ENCODE data around the gene UBR3.

UBR3 gene

GRCh38 chr2:170090229-170090628 lies 263.0 kb downstream of the UBR3 start:
- H3K36me3 ChIP-seq (ENCODE audit: insufficient read depth, insufficient read length, low read length), result no peaks in the 10 kb centered on the region
- no peaks in the 10 kb centered on the region for H3K4me1 ChIP-seq (ENCODE audit: insufficient read depth, insufficient read length)
- H3K9me3 ChIP-seq (ENCODE audit: insufficient read depth, low read length), result peaks cover 20% of the 10 kb centered on the region
- H3K27me3 ChIP-seq (ENCODE audit: insufficient read depth, insufficient read length), result no peaks in the 10 kb centered on the region
- DNase-seq (ENCODE audit: low read depth, low spot score), result no peak
- TF ChIP-seq YY1 (IDR thresholded peaks at IDR 0.05; ENCODE audit: insufficient read depth, insufficient read length) (no peak), ZNF274 (IDR thresholded peaks at IDR 0.05; ENCODE audit: low read depth, low read length) (no peak), SUZ12 (IDR thresholded peaks at IDR 0.05; ENCODE audit: extremely low read depth, insufficient read depth, insufficient read length) (no peak)
- H3K4me3 ChIP-seq (ENCODE audit: insufficient read length, low read depth), result no peak overlapping the region
- no peak overlapping the region for H3K9ac ChIP-seq (ENCODE audit: insufficient read length, low read depth)

GRCh38 chr2:170091436-170091835 lies 264.2 kb downstream of the UBR3 start:
- H3K4me3 ChIP-seq (ENCODE audit: insufficient read length, low read depth), result no peak overlapping the region
- H3K27me3 ChIP-seq (ENCODE audit: insufficient read depth, insufficient read length), result no peaks in the 10 kb centered on the region
- no peak overlapping the region for H3K9ac ChIP-seq (ENCODE audit: insufficient read length, low read depth)
- TF ChIP-seq SUZ12 (IDR thresholded peaks at IDR 0.05; ENCODE audit: extremely low read depth, insufficient read depth, insufficient read length) (no peak), YY1 (IDR thresholded peaks at IDR 0.05; ENCODE audit: insufficient read depth, insufficient read length) (no peak), ZNF274 (IDR thresholded peaks at IDR 0.05; ENCODE audit: low read depth, low read length) (no peak)
- H3K9me3 ChIP-seq (ENCODE audit: insufficient read depth, low read length), result peaks cover 20% of the 10 kb centered on the region
- H3K4me1 ChIP-seq (ENCODE audit: insufficient read depth, insufficient read length), result no peaks in the 10 kb centered on the region
- H3K36me3 ChIP-seq (ENCODE audit: insufficient read depth, insufficient read length, low read length), result no peaks in the 10 kb centered on the region
- no peak for DNase-seq (ENCODE audit: low read depth, low spot score)

GRCh38 chr2:170092436-170093060 lies 265.3 kb downstream of the UBR3 start:
- Histone ChIP-seq H3K4me3 (ENCODE audit: insufficient read length, low read depth) (no peak overlapping the region), H3K36me3 (ENCODE audit: insufficient read depth, insufficient read length, low read length) (no peaks in the 10 kb centered on the region), H3K4me1 (ENCODE audit: insufficient read depth, insufficient read length) (no peaks in the 10 kb centered on the region), H3K9ac (ENCODE audit: insufficient read length, low read depth) (no peak overlapping the region), H3K9me3 (ENCODE audit: insufficient read depth, low read length) (peaks cover 20% of the 10 kb centered on the region), H3K27me3 (ENCODE audit: insufficient read depth, insufficient read length) (no peaks in the 10 kb centered on the region)
- TF ChIP-seq SUZ12 (IDR thresholded peaks at IDR 0.05; ENCODE audit: extremely low read depth, insufficient read depth, insufficient read length), result no peak
- no peak for TF ChIP-seq ZNF274 (IDR thresholded peaks at IDR 0.05; ENCODE audit: low read depth, low read length)
- TF ChIP-seq YY1 (IDR thresholded peaks at IDR 0.05; ENCODE audit: insufficient read depth, insufficient read length), result no peak
- no peak for DNase-seq (ENCODE audit: low read depth, low spot score)

DNA sequence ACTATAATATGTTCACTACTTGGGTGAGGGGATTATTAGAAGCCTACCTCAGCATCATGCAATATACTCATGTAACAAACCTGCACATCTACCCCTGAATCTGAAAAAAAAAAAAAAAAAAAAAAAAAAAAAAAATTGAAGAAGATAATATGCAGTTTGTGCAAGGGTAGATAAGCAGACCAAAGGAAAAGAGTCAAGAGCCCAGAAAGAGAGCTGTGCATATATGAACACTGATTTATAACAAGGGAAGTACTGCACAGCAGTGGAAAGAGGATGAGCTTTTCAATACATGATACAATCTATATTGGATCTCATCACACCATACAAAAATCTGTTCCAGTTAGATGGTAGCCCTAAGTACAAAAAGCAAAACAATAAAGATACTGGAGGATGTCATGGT lies 268.1 kb downstream of the UBR3 start:
- H3K4me1 ChIP-seq (ENCODE audit: insufficient read depth, insufficient read length), result no peaks in the 10 kb centered on the region
- TF ChIP-seq ZNF274 (IDR thresholded peaks at IDR 0.05; ENCODE audit: low read depth, low read length), result no peak
- no peak for TF ChIP-seq YY1 (IDR thresholded peaks at IDR 0.05; ENCODE audit: insufficient read depth, insufficient read length)
- no peak for TF ChIP-seq SUZ12 (IDR thresholded peaks at IDR 0.05; ENCODE audit: extremely low read depth, insufficient read depth, insufficient read length)
- no peaks in the 10 kb centered on the region for H3K27me3 ChIP-seq (ENCODE audit: insufficient read depth, insufficient read length)
- no peak overlapping the region for H3K9ac ChIP-seq (ENCODE audit: insufficient read length, low read depth)
- peaks cover 20% of the 10 kb centered on the region for H3K9me3 ChIP-seq (ENCODE audit: insufficient read depth, low read length)
- H3K4me3 ChIP-seq (ENCODE audit: insufficient read length, low read depth), result no peak overlapping the region
- no peak for DNase-seq (ENCODE audit: low read depth, low spot score)
- H3K36me3 ChIP-seq (ENCODE audit: insufficient read depth, insufficient read length, low read length), result no peaks in the 10 kb centered on the region

DNA sequence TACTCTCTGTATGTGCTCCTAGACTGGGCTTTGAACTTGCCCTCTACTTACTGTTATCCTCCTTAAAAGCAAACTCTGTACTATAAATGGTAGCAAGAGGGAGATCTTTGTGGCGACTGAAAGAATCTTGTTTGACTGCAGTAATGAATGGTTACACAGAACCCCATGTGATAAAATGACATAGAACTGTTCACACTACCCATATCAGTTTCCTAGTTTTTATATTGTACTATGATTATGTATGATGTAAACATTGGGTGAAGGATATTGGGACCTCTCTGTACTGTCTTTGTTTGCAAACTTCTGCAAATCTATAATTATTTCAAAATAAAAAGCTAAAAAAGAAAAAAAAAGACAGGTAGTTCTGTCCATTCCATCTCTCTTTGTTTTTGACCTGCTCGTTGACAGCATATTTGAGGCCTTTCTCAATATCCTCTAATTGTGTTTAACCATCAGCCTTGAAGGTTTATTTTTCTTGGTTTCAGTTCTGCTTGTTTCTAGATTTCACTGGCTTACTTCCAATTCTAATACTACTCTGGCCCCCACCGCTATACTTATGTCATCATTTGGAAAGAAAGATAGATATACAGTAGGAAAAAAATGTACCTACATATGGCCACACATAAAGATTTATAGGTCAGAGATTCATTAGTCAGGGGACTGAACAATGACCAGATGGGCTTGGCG lies 271.5 kb downstream of the UBR3 start:
- Histone ChIP-seq H3K4me3 (ENCODE audit: insufficient read length, low read depth) (no peak overlapping the region), H3K9me3 (ENCODE audit: insufficient read depth, low read length) (no peaks in the 10 kb centered on the region), H3K4me1 (ENCODE audit: insufficient read depth, insufficient read length) (no peaks in the 10 kb centered on the region), H3K9ac (ENCODE audit: insufficient read length, low read depth) (no peak overlapping the region), H3K36me3 (ENCODE audit: insufficient read depth, insufficient read length, low read length) (no peaks in the 10 kb centered on the region), H3K27me3 (ENCODE audit: insufficient read depth, insufficient read length) (no peaks in the 10 kb centered on the region)
- DNase-seq (ENCODE audit: low read depth, low spot score), result no peak
- no peak for TF ChIP-seq ZNF274 (IDR thresholded peaks at IDR 0.05; ENCODE audit: low read depth, low read length)
- no peak for TF ChIP-seq YY1 (IDR thresholded peaks at IDR 0.05; ENCODE audit: insufficient read depth, insufficient read length)
- TF ChIP-seq SUZ12 (IDR thresholded peaks at IDR 0.05; ENCODE audit: extremely low read depth, insufficient read depth, insufficient read length), result no peak

DNA sequence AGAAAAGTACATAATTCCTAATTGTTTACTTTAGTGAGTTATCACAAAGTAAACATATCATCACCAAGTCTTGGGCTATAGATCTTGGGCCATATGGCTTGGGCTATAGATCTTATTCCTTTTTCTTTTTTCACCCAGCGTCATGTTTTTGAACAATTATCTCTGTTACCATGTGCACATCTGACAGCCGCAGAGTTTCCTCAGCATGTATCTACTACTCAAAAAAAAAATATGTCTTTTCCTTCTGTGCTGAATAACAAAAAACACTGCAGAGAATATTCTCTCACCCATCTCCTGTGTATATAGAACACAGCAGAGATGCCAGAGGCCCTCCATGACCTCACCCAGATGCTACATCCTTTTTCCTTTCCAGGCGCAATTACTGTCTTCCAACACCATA lies 274.5 kb downstream of the UBR3 start:
- DNase-seq (ENCODE audit: low read depth, low spot score), result no peak
- TF ChIP-seq SUZ12 (IDR thresholded peaks at IDR 0.05; ENCODE audit: extremely low read depth, insufficient read depth, insufficient read length) (no peak), ZNF274 (IDR thresholded peaks at IDR 0.05; ENCODE audit: low read depth, low read length) (no peak), YY1 (IDR thresholded peaks at IDR 0.05; ENCODE audit: insufficient read depth, insufficient read length) (no peak)
- no peaks in the 10 kb centered on the region for H3K9me3 ChIP-seq (ENCODE audit: insufficient read depth, low read length)
- H3K9ac ChIP-seq (ENCODE audit: insufficient read length, low read depth), result no peak overlapping the region
- H3K27me3 ChIP-seq (ENCODE audit: insufficient read depth, insufficient read length), result no peaks in the 10 kb centered on the region
- no peaks in the 10 kb centered on the region for H3K36me3 ChIP-seq (ENCODE audit: insufficient read depth, insufficient read length, low read length)
- H3K4me1 ChIP-seq (ENCODE audit: insufficient read depth, insufficient read length), result no peaks in the 10 kb centered on the region
- no peak overlapping the region for H3K4me3 ChIP-seq (ENCODE audit: insufficient read length, low read depth)

GRCh38 chr2:170106102-170106840 lies 279.0 kb downstream of the UBR3 start:
- DNase-seq (ENCODE audit: low read depth, low spot score), result peak; percentile 79
- Histone ChIP-seq H3K27me3 (ENCODE audit: insufficient read depth, insufficient read length) (no peaks in the 10 kb centered on the region), H3K36me3 (ENCODE audit: insufficient read depth, insufficient read length, low read length) (no peaks in the 10 kb centered on the region), H3K9me3 (ENCODE audit: insufficient read depth, low read length) (peaks cover 7% of the 10 kb centered on the region; the same call in 1 of the 2 replicates), H3K9ac (ENCODE audit: insufficient read length, low read depth) (no peak overlapping the region), H3K4me3 (ENCODE audit: insufficient read length, low read depth) (no peak overlapping the region), H3K4me1 (ENCODE audit: insufficient read depth, insufficient read length) (no peaks in the 10 kb centered on the region)
- TF ChIP-seq YY1 (IDR thresholded peaks at IDR 0.05; ENCODE audit: insufficient read depth, insufficient read length) (no peak), ZNF274 (IDR thresholded peaks at IDR 0.05; ENCODE audit: low read depth, low read length) (no peak), SUZ12 (IDR thresholded peaks at IDR 0.05; ENCODE audit: extremely low read depth, insufficient read depth, insufficient read length) (no peak)

All from NT2/D1 (cell line).